SK-N-SH (cell line): ENCODE data around the gene HTRA3. TPM values are rescaled to one million over a fixed set of nuclear protein-coding genes. Genes with fewer than 3 reads are reported as not detected.

Experiments
- CTCF ChIA-PET: fragments of 300-600, 350-600 bp; formaldehyde crosslinking; extraction: SDS; loops from one replicate; lab custom pipeline; 2021; lab: Yijun Ruan, JAX
- POLR2A ChIA-PET: fragments of 350-600 bp; sonication (Branson Sonifier 250); formaldehyde crosslinking; extraction: SDS; loops from one replicate; lab custom pipeline; 2020; ENCODE audit warnings: antibody characterized with exemption, inconsistent platforms; lab: Yijun Ruan, JAX
- DNase-seq: peaks from one replicate; pipeline ENCODE4 v3.0.0; 2012
- H2AFZ ChIP-seq: fragments of 200-600 bp; sonication (generic); 2 replicates; pipeline ENCODE4 v1.8.1; 2016; ENCODE audit warnings: antibody characterized with exemption, mild to moderate bottlenecking, low read depth
- H3F3A ChIP-seq: fragments of 200-600 bp; sonication (generic); replicated peaks from 2 replicates; pipeline ENCODE3; 2016; ENCODE audit warnings: antibody characterized with exemption, mild to moderate bottlenecking; ENCODE audit not compliant: insufficient read depth
- H3K27ac ChIP-seq, 2 experiments: fragments of 200-500 bp in 1 of 2; fragments of 200-600 bp in 1 of 2; sonication (Bioruptor generic) in 1 of 2; sonication (generic), shearing (Covaris generic) in 1 of 2; 2 replicates each; pipeline versions ENCODE4 v1.5.1 to v1.6.1; 2014 to 2016; ENCODE audit warnings: low read depth in 2 of 2, inconsistent platforms in 1 of 2, low read length in 1 of 2, mild to moderate bottlenecking in 1 of 2, mixed read lengths in 1 of 2
- H3K27me3 ChIP-seq: fragments of 200-600 bp; sonication (generic), shearing (Covaris generic); 2 replicates; pipeline ENCODE4 v1.6.1; 2016; ENCODE audit warnings: mixed run types; ENCODE audit not compliant: insufficient read depth
- H3K36me3 ChIP-seq, 2 experiments: fragments of 200-500 bp in 1 of 2; fragments of 200-600 bp in 1 of 2; sonication (Bioruptor generic) in 1 of 2; sonication (generic) in 1 of 2; replicated peaks in 1 of 2; 2 replicates each; pipeline versions ENCODE3 to v1.5.1; 2014 to 2016; ENCODE audit warnings: low read length in 1 of 2, mild to moderate bottlenecking in 1 of 2; ENCODE audit not compliant: insufficient read depth in 2 of 2, control insufficient read depth in 1 of 2
- H3K4me1 ChIP-seq, 2 experiments: fragments of 200-500 bp in 1 of 2; fragments of 200-600 bp in 1 of 2; sonication (Bioruptor generic) in 1 of 2; sonication (generic), shearing (Covaris generic) in 1 of 2; 2 replicates each; pipeline versions ENCODE4 v1.5.1 to v1.6.1; 2014 to 2016; ENCODE audit warnings: low read depth in 1 of 2, low read length in 1 of 2, mixed run types in 1 of 2; ENCODE audit not compliant: insufficient read depth in 2 of 2, control insufficient read depth in 1 of 2
- H3K4me2 ChIP-seq: fragments of 200-600 bp; sonication (generic), shearing (Covaris generic); 2 replicates; pipeline ENCODE4 v1.6.1; 2017; ENCODE audit warnings: mixed run types
- H3K4me3 ChIP-seq, 2 experiments: fragments of 200-500 bp in 1 of 2; fragments of 200-600 bp in 1 of 2; sonication (Bioruptor generic) in 1 of 2; sonication (generic), shearing (Covaris generic) in 1 of 2; 2 replicates each; pipeline versions ENCODE4 v1.5.1 to v1.8.1; 2014 to 2016; ENCODE audit warnings: low read depth in 2 of 2, inconsistent platforms in 1 of 2, low read length in 1 of 2, mild to moderate bottlenecking in 1 of 2, mixed read lengths in 1 of 2, moderate library complexity in 1 of 2
- H3K79me2 ChIP-seq: fragments of 200-600 bp; sonication (generic); 2 replicates; pipeline ENCODE4 v1.8.1; 2017; ENCODE audit warnings: mild to moderate bottlenecking; ENCODE audit not compliant: insufficient read depth
- H3K9ac ChIP-seq: fragments of 200-600 bp; sonication (generic); 2 replicates; pipeline ENCODE4 v1.6.1; 2017; ENCODE audit warnings: mixed run types
- H3K9me2 ChIP-seq: fragments of 200-600 bp; sonication (generic); 2 replicates; pipeline ENCODE4 v1.6.1; 2017; ENCODE audit warnings: mixed run types
- H3K9me3 ChIP-seq: fragments of 200-600 bp; sonication (generic); 2 replicates; pipeline ENCODE4 v1.6.1; 2017; ENCODE audit warnings: mixed run types, mild to moderate bottlenecking, moderate library complexity
- H4K20me1 ChIP-seq: fragments of 200-600 bp; sonication (generic); 2 replicates; pipeline ENCODE4 v1.6.1; 2017; ENCODE audit warnings: mild to moderate bottlenecking, mixed run types; ENCODE audit not compliant: insufficient read depth
- CTCF ChIP-seq: fragments of 200-600 bp; sonication (generic); IDR thresholded peaks from 2 replicates; pipeline ENCODE4 v1.6.1; 2017; ENCODE audit warnings: antibody characterized with exemption, mild to moderate bottlenecking, moderate library complexity
- EZH2phosphoT487 ChIP-seq: fragments of 200-600 bp; sonication (generic); IDR thresholded peaks from 2 replicates; pipeline ENCODE4 v1.6.1; 2017; ENCODE audit warnings: low read depth, mixed run types, mild to moderate bottlenecking, antibody characterized with exemption, moderate library complexity, borderline replicate concordance
- FOSL2 ChIP-seq: IDR thresholded peaks from 2 replicates; pipeline ENCODE4 v1.4.0; 2012; ENCODE audit warnings: low read depth, mild to moderate bottlenecking, moderate library complexity, borderline replicate concordance
- FOXM1 ChIP-seq: IDR thresholded peaks from 2 replicates; pipeline ENCODE4 v1.4.0; 2012; ENCODE audit warnings: low read depth, mild to moderate bottlenecking
- RXRA ChIP-seq: IDR thresholded peaks from 2 replicates; pipeline ENCODE4 v1.4.0; 2012; ENCODE audit warnings: low read depth, mild to moderate bottlenecking, borderline replicate concordance
- TEAD4 ChIP-seq: IDR thresholded peaks from 2 replicates; pipeline ENCODE4 v1.4.0; 2012; ENCODE audit warnings: mild to moderate bottlenecking, borderline replicate concordance; ENCODE audit not compliant: insufficient read depth
- WGBS: methylation state at CpG from one replicate; pipeline ENCODE4 v1.1.6; 2017; ENCODE audit warnings: low lambda C conversion rate; 5-methylcytosine and 5-hydroxymethylcytosine counted together
- polyA plus RNA-seq, 3 experiments: library from polyadenylated mRNA; depleted of rRNA; stranded (reverse); fragments of >200 nt; gene quantifications; 2 replicates each; pipeline ENCODE4 v1.2.3, GENCODE V29; 2012
- TF ChIP-seq, protein P1 (sequence below): IDR thresholded peaks from 2 replicates; pipeline ENCODE4 v1.4.0; 2012; ENCODE audit warnings: low read depth, borderline replicate concordance

Gene HTRA3
- polyA plus RNA-seq, 1 of the 3 experiments (the other 2 are of a cell fraction) = 0.05 TPM

DNA sequence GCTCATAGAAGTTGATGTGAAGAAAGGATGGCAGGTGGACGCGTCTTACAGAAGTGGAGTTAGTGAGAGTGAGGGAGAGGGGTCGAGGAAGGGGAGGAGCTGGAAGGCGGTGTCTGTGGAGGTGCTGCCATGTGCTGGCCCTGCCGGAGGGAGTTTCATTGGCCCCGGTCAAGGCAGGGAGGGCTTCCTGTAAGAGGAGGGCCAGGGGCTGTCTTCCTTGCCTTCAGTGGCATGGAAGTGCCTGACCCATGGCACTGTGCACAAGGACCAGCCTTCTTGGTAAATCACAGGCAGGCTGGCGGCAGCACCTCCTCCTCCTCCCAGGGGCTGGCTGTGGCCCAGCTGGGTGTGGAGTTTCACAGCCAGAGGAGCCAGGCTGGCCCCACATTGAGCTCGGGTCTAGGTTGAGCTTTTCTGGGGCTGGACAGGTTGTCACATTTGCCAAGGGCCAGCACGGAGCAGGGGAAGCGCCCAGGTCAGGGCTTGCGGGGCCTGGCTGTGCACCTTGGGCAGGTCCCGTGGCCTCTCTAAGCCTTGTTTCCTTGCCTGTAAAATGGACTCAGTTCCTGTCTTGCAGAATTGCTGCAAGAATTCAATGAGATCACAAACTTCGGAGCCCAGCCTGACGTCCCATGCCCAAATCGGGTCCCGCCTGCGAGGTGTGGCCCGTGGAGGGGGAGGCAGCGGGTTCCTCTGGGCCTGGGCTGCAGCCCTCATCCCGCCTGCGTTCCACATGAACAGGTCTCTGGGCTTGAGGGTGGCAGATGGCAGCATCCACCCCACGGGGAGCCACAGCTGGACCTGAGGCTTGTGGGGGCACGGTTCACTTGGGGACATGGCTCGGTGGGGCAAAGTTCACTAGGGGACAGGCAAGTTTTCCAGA is 7.0 kb downstream of the HTRA3 start:
- no peak overlapping the region for H3K27ac ChIP-seq

More for the DNA sequence above, 7.0 kb downstream of the HTRA3 start:
- H3K9me2 ChIP-seq = no peaks in the 10 kb centered on the region
- no peak overlapping the region for H3K4me3 ChIP-seq
- H3F3A ChIP-seq = peaks cover 8% of the 10 kb centered on the region
- ChIA-PET POLR2A (interaction anchor here (1.7 kb wide), 1 partner anchor 8 kb away, joined by 4 read pairs; no protein-coding TSS in a partner anchor), CTCF (interaction anchor here (1.2 to 2.3 kb wide), 4 partner anchors 34 to 126 kb away, joined by 3 to 40 read pairs (median 8); no protein-coding TSS in a partner anchor)
- WGBS = 87% methylated on average over 21 of the region's 24 CpGs
- H3K4me2 ChIP-seq = 0 out of 2 replicates have a peak overlapping the region, but pooled peaks have one; percentile 11
- no peaks in the 10 kb centered on the region for H3K27me3 ChIP-seq
- no peaks in the 10 kb centered on the region for H3K36me3 ChIP-seq
- no peak overlapping the region for H2AFZ ChIP-seq
- no peaks in the 10 kb centered on the region for H3K9me3 ChIP-seq
- DNase-seq = no peak
- no peaks in the 10 kb centered on the region for H3K79me2 ChIP-seq
- peaks cover 38 to 39% of the 10 kb centered on the region in 2 experiments for H3K4me1 ChIP-seq
- no peaks in the 10 kb centered on the region for H4K20me1 ChIP-seq
- no peak for TF ChIP-seq RXRA
- no peak for TF ChIP-seq TEAD4
- no peak for TF ChIP-seq CTCF
- TF ChIP-seq FOSL2 = no peak
- no peak for TF ChIP-seq EZH2phosphoT487
- TF ChIP-seq, protein P1, sequence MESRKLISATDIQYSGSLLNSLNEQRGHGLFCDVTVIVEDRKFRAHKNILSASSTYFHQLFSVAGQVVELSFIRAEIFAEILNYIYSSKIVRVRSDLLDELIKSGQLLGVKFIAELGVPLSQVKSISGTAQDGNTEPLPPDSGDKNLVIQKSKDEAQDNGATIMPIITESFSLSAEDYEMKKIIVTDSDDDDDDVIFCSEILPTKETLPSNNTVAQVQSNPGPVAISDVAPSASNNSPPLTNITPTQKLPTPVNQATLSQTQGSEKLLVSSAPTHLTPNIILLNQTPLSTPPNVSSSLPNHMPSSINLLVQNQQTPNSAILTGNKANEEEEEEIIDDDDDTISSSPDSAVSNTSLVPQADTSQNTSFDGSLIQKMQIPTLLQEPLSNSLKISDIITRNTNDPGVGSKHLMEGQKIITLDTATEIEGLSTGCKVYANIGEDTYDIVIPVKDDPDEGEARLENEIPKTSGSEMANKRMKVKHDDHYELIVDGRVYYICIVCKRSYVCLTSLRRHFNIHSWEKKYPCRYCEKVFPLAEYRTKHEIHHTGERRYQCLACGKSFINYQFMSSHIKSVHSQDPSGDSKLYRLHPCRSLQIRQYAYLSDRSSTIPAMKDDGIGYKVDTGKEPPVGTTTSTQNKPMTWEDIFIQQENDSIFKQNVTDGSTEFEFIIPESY = no peak
- no peak for TF ChIP-seq FOXM1
- no peak overlapping the region for H3K9ac ChIP-seq
